OCI-LY7 (cell line): ENCODE data around the gene LRP4.

Experiments used
- EZH2phosphoT487 ChIP-seq: fragments of 200-600 bp; sonication (generic); IDR thresholded peaks from 2 replicates; pipeline ENCODE4 v1.6.1; 2018; ENCODE audit warnings: low read depth, borderline replicate concordance, mild to moderate bottlenecking, mixed run types, antibody characterized with exemption, low read length, moderate library complexity, mixed read lengths
- TF ChIP-seq, protein P1 (sequence below): fragments of 200-600 bp; sonication (generic); conservative IDR thresholded peaks from 2 replicates; pipeline ENCODE4 v1.5.1; 2014; ENCODE audit warnings: mild to moderate bottlenecking, antibody characterized with exemption, low read length, moderate library complexity, mixed read lengths

DNA sequence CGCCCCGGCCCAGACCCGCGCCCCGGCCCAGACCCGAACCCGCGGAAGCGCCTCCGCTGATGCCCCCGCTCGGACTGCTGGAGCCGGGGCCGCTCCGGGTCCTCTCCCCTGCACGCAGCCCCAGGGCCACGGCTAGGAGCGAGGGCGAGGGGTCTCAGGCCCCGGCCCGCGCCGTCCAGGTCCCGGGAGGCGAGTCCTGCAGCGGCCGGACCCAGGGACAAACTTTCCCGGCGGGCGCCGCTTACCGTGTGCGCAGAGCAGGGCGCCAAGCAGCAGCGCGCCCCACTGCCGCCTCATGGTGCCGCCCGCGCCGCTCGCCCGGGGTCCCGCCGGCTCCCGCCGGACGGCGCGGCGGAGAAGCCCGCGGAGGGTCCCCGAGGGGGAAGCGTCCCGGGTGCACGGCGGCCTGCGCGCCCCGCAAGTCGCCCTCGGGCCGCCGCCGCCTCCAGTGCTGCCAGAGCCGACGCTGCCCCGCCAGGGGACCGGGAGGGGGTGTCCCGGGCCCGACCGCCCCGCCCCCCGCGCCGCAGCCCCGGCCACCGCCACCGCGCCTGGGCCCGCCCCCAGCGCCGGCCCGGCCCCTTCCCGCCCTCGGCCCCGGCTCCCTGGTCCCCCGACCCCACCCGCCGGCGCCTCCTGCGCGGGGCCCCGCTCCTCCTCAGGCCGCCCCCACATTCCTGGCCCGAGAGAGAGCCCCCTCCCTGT is at the start of gene LRP4:
- TF ChIP-seq, protein P1, sequence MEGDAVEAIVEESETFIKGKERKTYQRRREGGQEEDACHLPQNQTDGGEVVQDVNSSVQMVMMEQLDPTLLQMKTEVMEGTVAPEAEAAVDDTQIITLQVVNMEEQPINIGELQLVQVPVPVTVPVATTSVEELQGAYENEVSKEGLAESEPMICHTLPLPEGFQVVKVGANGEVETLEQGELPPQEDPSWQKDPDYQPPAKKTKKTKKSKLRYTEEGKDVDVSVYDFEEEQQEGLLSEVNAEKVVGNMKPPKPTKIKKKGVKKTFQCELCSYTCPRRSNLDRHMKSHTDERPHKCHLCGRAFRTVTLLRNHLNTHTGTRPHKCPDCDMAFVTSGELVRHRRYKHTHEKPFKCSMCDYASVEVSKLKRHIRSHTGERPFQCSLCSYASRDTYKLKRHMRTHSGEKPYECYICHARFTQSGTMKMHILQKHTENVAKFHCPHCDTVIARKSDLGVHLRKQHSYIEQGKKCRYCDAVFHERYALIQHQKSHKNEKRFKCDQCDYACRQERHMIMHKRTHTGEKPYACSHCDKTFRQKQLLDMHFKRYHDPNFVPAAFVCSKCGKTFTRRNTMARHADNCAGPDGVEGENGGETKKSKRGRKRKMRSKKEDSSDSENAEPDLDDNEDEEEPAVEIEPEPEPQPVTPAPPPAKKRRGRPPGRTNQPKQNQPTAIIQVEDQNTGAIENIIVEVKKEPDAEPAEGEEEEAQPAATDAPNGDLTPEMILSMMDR = no peak
- TF ChIP-seq EZH2phosphoT487 = no peak
